ENCODE data around the gene DDX6. TPM values are rescaled to one million over a fixed set of nuclear protein-coding genes. Genes with fewer than 3 reads are reported as not detected.

Gene DDX6
- total and polyA plus RNA-seq, 9 of the 15 experiments (the other 6 are each of a cell fraction or from before 2014, with no cell fraction given) = 10.0 to 102 (median 58.2) TPM

DNA sequence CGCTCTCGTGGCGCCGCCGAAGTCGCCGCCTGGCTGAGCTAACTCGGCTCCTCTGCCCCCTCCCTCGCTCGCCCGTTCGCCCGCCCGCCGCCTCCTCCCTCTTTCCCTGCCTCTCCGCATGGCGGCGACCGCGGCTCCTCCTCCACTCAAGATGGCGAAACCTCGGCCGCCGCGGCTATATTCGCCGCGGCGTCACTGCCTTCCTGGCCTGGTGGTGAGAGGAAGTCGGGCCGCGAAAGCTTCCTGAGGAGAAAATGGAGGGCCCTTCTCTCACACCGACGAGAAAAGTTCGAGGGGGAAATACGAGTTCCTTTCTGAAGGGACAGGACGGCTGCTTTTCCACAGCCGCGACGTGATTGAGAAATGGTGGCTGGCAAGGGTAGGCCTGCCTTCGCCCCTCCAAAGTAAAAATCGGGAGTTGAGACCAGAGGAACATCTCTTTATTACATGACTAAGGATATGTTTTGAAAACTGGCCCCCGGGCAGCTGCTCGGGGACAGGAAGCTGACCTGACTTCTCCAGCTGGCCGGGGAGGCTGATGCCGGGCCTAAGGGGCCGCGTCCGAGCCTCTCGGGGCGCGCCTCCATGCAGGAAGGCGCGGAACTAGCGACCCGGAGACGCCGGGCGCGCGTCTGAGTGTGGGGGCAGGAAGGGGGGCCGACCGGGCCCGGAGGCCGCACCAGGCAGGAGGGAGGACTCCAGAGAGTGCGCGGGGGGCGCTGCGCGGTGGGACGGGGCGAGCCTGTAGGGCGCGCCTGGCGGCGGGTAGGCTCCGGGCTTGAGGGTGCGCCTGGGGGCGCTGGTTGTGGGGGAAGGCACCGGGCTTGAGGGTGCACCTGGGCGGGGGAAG lies at the start of gene DDX6 (continued):
- TF ChIP-seq, protein P1, sequence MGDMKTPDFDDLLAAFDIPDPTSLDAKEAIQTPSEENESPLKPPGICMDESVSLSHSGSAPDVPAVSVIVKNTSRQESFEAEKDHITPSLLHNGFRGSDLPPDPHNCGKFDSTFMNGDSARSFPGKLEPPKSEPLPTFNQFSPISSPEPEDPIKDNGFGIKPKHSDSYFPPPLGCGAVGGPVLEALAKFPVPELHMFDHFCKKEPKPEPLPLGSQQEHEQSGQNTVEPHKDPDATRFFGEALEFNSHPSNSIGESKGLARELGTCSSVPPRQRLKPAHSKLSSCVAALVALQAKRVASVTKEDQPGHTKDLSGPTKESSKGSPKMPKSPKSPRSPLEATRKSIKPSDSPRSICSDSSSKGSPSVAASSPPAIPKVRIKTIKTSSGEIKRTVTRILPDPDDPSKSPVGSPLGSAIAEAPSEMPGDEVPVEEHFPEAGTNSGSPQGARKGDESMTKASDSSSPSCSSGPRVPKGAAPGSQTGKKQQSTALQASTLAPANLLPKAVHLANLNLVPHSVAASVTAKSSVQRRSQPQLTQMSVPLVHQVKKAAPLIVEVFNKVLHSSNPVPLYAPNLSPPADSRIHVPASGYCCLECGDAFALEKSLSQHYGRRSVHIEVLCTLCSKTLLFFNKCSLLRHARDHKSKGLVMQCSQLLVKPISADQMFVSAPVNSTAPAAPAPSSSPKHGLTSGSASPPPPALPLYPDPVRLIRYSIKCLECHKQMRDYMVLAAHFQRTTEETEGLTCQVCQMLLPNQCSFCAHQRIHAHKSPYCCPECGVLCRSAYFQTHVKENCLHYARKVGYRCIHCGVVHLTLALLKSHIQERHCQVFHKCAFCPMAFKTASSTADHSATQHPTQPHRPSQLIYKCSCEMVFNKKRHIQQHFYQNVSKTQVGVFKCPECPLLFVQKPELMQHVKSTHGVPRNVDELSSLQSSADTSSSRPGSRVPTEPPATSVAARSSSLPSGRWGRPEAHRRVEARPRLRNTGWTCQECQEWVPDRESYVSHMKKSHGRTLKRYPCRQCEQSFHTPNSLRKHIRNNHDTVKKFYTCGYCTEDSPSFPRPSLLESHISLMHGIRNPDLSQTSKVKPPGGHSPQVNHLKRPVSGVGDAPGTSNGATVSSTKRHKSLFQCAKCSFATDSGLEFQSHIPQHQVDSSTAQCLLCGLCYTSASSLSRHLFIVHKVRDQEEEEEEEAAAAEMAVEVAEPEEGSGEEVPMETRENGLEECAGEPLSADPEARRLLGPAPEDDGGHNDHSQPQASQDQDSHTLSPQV (IDR thresholded peaks at IDR 0.05) = peak; percentile 25; the same call in 1 of the 2 replicates
- TF ChIP-seq HDGF (IDR thresholded peaks at IDR 0.05) (no peak), ZNF217 (CRISPR knock-in tag; IDR thresholded peaks at IDR 0.05) (no peak), MAZ (CRISPR knock-in tag; conservative IDR thresholded peaks at IDR 0.05 in 1 of 2, IDR thresholded peaks at IDR 0.05 in 1 of 2) (peak; percentile 93 to 96), PRMT5 (CRISPR knock-in tag; IDR thresholded peaks at IDR 0.05) (no peak), MTA1 (IDR thresholded peaks at IDR 0.05; ENCODE audit: borderline replicate concordance) (no peak)
- TF ChIP-seq, protein P2, sequence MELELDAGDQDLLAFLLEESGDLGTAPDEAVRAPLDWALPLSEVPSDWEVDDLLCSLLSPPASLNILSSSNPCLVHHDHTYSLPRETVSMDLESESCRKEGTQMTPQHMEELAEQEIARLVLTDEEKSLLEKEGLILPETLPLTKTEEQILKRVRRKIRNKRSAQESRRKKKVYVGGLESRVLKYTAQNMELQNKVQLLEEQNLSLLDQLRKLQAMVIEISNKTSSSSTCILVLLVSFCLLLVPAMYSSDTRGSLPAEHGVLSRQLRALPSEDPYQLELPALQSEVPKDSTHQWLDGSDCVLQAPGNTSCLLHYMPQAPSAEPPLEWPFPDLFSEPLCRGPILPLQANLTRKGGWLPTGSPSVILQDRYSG (tag; conservative IDR thresholded peaks at IDR 0.05; ENCODE audit: low read depth) = 0 out of 2 replicates have a peak, but pooled peaks have one; percentile 50
- TF ChIP-seq, protein P3, sequence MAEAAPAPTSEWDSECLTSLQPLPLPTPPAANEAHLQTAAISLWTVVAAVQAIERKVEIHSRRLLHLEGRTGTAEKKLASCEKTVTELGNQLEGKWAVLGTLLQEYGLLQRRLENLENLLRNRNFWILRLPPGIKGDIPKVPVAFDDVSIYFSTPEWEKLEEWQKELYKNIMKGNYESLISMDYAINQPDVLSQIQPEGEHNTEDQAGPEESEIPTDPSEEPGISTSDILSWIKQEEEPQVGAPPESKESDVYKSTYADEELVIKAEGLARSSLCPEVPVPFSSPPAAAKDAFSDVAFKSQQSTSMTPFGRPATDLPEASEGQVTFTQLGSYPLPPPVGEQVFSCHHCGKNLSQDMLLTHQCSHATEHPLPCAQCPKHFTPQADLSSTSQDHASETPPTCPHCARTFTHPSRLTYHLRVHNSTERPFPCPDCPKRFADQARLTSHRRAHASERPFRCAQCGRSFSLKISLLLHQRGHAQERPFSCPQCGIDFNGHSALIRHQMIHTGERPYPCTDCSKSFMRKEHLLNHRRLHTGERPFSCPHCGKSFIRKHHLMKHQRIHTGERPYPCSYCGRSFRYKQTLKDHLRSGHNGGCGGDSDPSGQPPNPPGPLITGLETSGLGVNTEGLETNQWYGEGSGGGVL (CRISPR knock-in tag; IDR thresholded peaks at IDR 0.05) = no peak
- TF ChIP-seq, protein P4, sequence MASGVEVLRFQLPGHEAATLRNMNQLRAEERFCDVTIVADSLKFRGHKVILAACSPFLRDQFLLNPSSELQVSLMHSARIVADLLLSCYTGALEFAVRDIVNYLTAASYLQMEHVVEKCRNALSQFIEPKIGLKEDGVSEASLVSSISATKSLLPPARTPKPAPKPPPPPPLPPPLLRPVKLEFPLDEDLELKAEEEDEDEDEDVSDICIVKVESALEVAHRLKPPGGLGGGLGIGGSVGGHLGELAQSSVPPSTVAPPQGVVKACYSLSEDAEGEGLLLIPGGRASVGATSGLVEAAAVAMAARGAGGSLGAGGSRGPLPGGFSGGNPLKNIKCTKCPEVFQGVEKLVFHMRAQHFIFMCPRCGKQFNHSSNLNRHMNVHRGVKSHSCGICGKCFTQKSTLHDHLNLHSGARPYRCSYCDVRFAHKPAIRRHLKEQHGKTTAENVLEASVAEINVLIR (CRISPR knock-in tag; IDR thresholded peaks at IDR 0.05) = no peak
- TF ChIP-seq, protein P5, sequence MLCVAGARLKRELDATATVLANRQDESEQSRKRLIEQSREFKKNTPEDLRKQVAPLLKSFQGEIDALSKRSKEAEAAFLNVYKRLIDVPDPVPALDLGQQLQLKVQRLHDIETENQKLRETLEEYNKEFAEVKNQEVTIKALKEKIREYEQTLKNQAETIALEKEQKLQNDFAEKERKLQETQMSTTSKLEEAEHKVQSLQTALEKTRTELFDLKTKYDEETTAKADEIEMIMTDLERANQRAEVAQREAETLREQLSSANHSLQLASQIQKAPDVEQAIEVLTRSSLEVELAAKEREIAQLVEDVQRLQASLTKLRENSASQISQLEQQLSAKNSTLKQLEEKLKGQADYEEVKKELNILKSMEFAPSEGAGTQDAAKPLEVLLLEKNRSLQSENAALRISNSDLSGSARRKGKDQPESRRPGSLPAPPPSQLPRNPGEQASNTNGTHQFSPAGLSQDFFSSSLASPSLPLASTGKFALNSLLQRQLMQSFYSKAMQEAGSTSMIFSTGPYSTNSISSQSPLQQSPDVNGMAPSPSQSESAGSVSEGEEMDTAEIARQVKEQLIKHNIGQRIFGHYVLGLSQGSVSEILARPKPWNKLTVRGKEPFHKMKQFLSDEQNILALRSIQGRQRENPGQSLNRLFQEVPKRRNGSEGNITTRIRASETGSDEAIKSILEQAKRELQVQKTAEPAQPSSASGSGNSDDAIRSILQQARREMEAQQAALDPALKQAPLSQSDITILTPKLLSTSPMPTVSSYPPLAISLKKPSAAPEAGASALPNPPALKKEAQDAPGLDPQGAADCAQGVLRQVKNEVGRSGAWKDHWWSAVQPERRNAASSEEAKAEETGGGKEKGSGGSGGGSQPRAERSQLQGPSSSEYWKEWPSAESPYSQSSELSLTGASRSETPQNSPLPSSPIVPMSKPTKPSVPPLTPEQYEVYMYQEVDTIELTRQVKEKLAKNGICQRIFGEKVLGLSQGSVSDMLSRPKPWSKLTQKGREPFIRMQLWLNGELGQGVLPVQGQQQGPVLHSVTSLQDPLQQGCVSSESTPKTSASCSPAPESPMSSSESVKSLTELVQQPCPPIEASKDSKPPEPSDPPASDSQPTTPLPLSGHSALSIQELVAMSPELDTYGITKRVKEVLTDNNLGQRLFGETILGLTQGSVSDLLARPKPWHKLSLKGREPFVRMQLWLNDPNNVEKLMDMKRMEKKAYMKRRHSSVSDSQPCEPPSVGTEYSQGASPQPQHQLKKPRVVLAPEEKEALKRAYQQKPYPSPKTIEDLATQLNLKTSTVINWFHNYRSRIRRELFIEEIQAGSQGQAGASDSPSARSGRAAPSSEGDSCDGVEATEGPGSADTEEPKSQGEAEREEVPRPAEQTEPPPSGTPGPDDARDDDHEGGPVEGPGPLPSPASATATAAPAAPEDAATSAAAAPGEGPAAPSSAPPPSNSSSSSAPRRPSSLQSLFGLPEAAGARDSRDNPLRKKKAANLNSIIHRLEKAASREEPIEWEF (CRISPR knock-in tag; IDR thresholded peaks at IDR 0.05) = no peak
- TF ChIP-seq, protein P6, sequence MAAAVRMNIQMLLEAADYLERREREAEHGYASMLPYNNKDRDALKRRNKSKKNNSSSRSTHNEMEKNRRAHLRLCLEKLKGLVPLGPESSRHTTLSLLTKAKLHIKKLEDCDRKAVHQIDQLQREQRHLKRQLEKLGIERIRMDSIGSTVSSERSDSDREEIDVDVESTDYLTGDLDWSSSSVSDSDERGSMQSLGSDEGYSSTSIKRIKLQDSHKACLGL (CRISPR knock-in tag; IDR thresholded peaks at IDR 0.05; ENCODE audit: borderline replicate concordance, poor library complexity, severe bottlenecking) = no peak

Measured in K562 (cell line).